HepG2 (cell line): ENCODE results near the gene STRN3. TPM values are rescaled to one million over a fixed set of nuclear protein-coding genes. Genes with fewer than 3 reads are reported as not detected.
A peak's percentile ranks its signal among the peaks of the same experiment; 100 is the strongest.
"Not testable (repeated sequence)": the region's sequence is repeated elsewhere in the genome, so short reads cannot be mapped to it uniquely, and the experiment has no call there.

Source experiments
- ATAC-seq: fragments of 200-7000 bp; cut with Tn5 transposase; 3 replicates; pipeline ENCODE4 v1.9.1; 2020; ENCODE audit warnings: mild to moderate bottlenecking, moderate library complexity
- BruUV-seq: library from RNA; stranded (reverse); fragments of 400-500 nt; replicated peaks from 2 replicates; lab custom pipeline; 2021; lab: Mats Ljungman, UMichigan
- CTCF ChIA-PET: fragments of 300-600 bp; formaldehyde crosslinking; extraction: SDS; loops from one replicate; lab custom pipeline; 2021; ENCODE audit warnings: low total read pairs, inconsistent platforms, low intra/inter-chr PET ratio; lab: Yijun Ruan, JAX
- POLR2A ChIA-PET: fragments of 350-600 bp; sonication (Branson Sonifier 250); formaldehyde crosslinking; loops from one replicate; lab custom pipeline; 2020; ENCODE audit warnings: antibody characterized with exemption, inconsistent platforms; lab: Yijun Ruan, JAX
- DNase-seq: peaks from one replicate; pipeline ENCODE4 v3.0.0-alpha.2; 2015; ENCODE audit warnings: low spot score
- FAIRE-seq: peaks from 3 replicates; lab custom pipeline; 2011; peaks lifted over from hg19 to GRCh38; lab: Jason Lieb, UNC
- H2AFZ ChIP-seq: one replicate; pipeline ENCODE4 v1.6.1; 2011; ENCODE audit warnings: low read length, inconsistent platforms
- H3K27ac ChIP-seq: fragments of 300-600 bp; 3 replicates; pipeline ENCODE4 v1.8.0; 2011; ENCODE audit warnings: mixed run types, mild to moderate bottlenecking, mixed read lengths, low read length, inconsistent platforms; ENCODE audit not compliant: insufficient read depth; ENCODE audit errors: extremely low read length
- H3K27me3 ChIP-seq, 2 experiments: fragments of 200-600 bp in 1 of 2; 2 replicates in 1 of 2; 3 replicates in 1 of 2; pipeline versions ENCODE4 v1.6.0 to v1.8.0; 2011; ENCODE audit warnings: low read length in 2 of 2, mild to moderate bottlenecking in 2 of 2, moderate library complexity in 2 of 2, inconsistent platforms in 1 of 2; ENCODE audit not compliant: insufficient read depth in 2 of 2, control insufficient read depth in 1 of 2
- H3K36me3 ChIP-seq, 2 experiments: fragments of 200-600 bp in 1 of 2; replicated peaks in 1 of 2; 2 replicates in 1 of 2; 3 replicates in 1 of 2; pipeline versions ENCODE4 v1.5.1 to v1.8.0; 2011; ENCODE audit warnings: low read length in 2 of 2, inconsistent platforms in 1 of 2; ENCODE audit not compliant: insufficient read depth in 2 of 2, control insufficient read depth in 1 of 2
- H3K4me1 ChIP-seq: 2 replicates; pipeline ENCODE4 v1.5.1; 2012; ENCODE audit warnings: low read length, inconsistent platforms; ENCODE audit not compliant: insufficient read depth
- H3K4me2 ChIP-seq: 2 replicates; pipeline ENCODE4 v1.6.0; 2011; ENCODE audit warnings: low read depth, low read length, inconsistent platforms
- H3K4me3 ChIP-seq, 3 experiments: fragments of 200-600 bp in 1 of 3; sonication (generic), shearing (Covaris generic) in 1 of 3; replicated peaks in 1 of 3; 2 replicates each; pipeline ENCODE4 v1.5.1; 2011 to 2016; ENCODE audit warnings: low read length in 3 of 3, inconsistent platforms in 2 of 3, low read depth in 2 of 3, mild to moderate bottlenecking in 2 of 3, control low read depth in 1 of 3, mixed read lengths in 1 of 3; ENCODE audit not compliant: insufficient read depth in 1 of 3
- H3K79me2 ChIP-seq: one replicate; pipeline ENCODE4 v1.6.1; 2011; ENCODE audit warnings: low read length, inconsistent platforms; ENCODE audit not compliant: insufficient read depth
- H3K9ac ChIP-seq: 2 replicates; pipeline ENCODE4 v1.6.0; 2011; ENCODE audit warnings: mild to moderate bottlenecking, low read depth, low read length, inconsistent platforms; ENCODE audit not compliant: insufficient read depth
- H3K9me3 ChIP-seq: 2 replicates; pipeline ENCODE4 v1.5.1; 2012; ENCODE audit warnings: mild to moderate bottlenecking, low read length
- H4K20me1 ChIP-seq: 2 replicates; pipeline ENCODE4 v1.6.0; 2011; ENCODE audit warnings: inconsistent platforms, mild to moderate bottlenecking, low read length, moderate library complexity; ENCODE audit not compliant: insufficient read depth
- ATF7-NPFF ChIP-seq: sonication (generic); formaldehyde crosslinking; IDR thresholded peaks from 2 replicates; pipeline ENCODE4 v1.8.1; 2023; ENCODE audit warnings: mild to moderate bottlenecking, low read depth, missing genetic modification reagents, moderate library complexity
- HOXA9 ChIP-seq: sonication (generic); formaldehyde crosslinking; IDR thresholded peaks from 2 replicates; pipeline ENCODE4 v1.8.1; 2022; ENCODE audit warnings: missing genetic modification reagents, mild to moderate bottlenecking, moderate library complexity, borderline replicate concordance
- KLF16 ChIP-seq, 2 experiments: sonication (generic) in 1 of 2; formaldehyde crosslinking in 1 of 2; IDR thresholded peaks; 2 replicates each; pipeline versions ENCODE4 v1.6.1 to v1.8.0; 2016 to 2023; ENCODE audit warnings: missing genetic modification reagents in 2 of 2, missing compliant biosample characterization in 1 of 2
- MAZ ChIP-seq, 2 experiments: sonication (generic) in 1 of 2; formaldehyde crosslinking in 1 of 2; IDR thresholded peaks; 2 replicates each; pipeline versions ENCODE4 v1.5.0 to v1.6.1; 2012 to 2020; ENCODE audit warnings: low read depth in 2 of 2, mild to moderate bottlenecking in 2 of 2, borderline replicate concordance in 1 of 2, improper control_type of control experiment in 1 of 2, low read length in 1 of 2, missing genetic modification reagents in 1 of 2, moderate library complexity in 1 of 2
- MED1 ChIP-seq: sonication (generic); formaldehyde crosslinking; IDR thresholded peaks from 2 replicates; pipeline ENCODE4 v1.4.0; 2020; ENCODE audit warnings: missing genetic modification reagents
- MLX ChIP-seq: IDR thresholded peaks from 2 replicates; pipeline ENCODE4 v1.6.1; 2016
- NR2F2 ChIP-seq: IDR thresholded peaks from 2 replicates; pipeline ENCODE4 v1.6.1; 2012; ENCODE audit warnings: low read depth, inconsistent platforms, borderline replicate concordance
- SMC3 ChIP-seq: IDR thresholded peaks from 2 replicates; pipeline ENCODE4 v1.6.1; 2011; ENCODE audit warnings: low read length, improper control_type of control experiment
- ZBTB20 ChIP-seq: sonication (generic); formaldehyde crosslinking; IDR thresholded peaks from 2 replicates; pipeline ENCODE4 v1.8.1; 2023; ENCODE audit warnings: missing genetic modification reagents, low read depth, mild to moderate bottlenecking, borderline replicate concordance
- ZNF205 ChIP-seq: IDR thresholded peaks from 2 replicates; pipeline ENCODE4 v1.6.1; 2018; ENCODE audit warnings: missing biosample characterization, missing genetic modification reagents
- ZNF292 ChIP-seq: sonication (generic); formaldehyde crosslinking; IDR thresholded peaks from 2 replicates; pipeline ENCODE4 v1.8.1; 2022; ENCODE audit warnings: mild to moderate bottlenecking, low read depth, missing genetic modification reagents, borderline replicate concordance
- ZNF501 ChIP-seq: sonication (generic); formaldehyde crosslinking; IDR thresholded peaks from 2 replicates; pipeline ENCODE4 v1.5.1; 2020; ENCODE audit warnings: mild to moderate bottlenecking, moderate library complexity, missing genetic modification reagents
- ZNF556 ChIP-seq: sonication (generic); formaldehyde crosslinking; IDR thresholded peaks from 2 replicates; pipeline ENCODE4 v1.4.0; 2020; ENCODE audit warnings: mild to moderate bottlenecking, missing genetic modification reagents, borderline replicate concordance
- ZNF563 ChIP-seq: sonication (generic); formaldehyde crosslinking; IDR thresholded peaks from 2 replicates; pipeline ENCODE4 v1.8.0; 2022; ENCODE audit warnings: mild to moderate bottlenecking, moderate library complexity, missing genetic modification reagents
- WGBS: methylation state at CpG from one replicate; pipeline ENCODE4 v1.1.6; 2017; ENCODE audit warnings: low lambda C conversion rate; 5-methylcytosine and 5-hydroxymethylcytosine counted together
- in situ Hi-C: cut with HindIII; loops from 2 replicates; pipeline ENCODE4 v1.10.0; 2017; ENCODE audit warnings: low pct_unique_long_range_greater_than_20kb; ENCODE audit not compliant: extremely low pct_ligation_motif_present
- intact Hi-C: fragments of 100-400 bp; cut with micrococcal nuclease; formaldehyde crosslinking; loops from one replicate; pipeline ENCODE4 v1.10.0; 2022; ENCODE audit not compliant: unreplicated experiment
- polyA plus RNA-seq, 8 experiments: library from polyadenylated mRNA; depleted of rRNA in 3 of 8; stranded (reverse) in 7 of 8; unstranded in 1 of 8; fragments of >200 nt; fragmentation: Illumina TruSeq in 4 of 8; extraction: Trizol in 4 of 8; gene quantifications; 2 replicates each; pipeline versions ENCODE4 v1.2.1 to v1.2.3, GENCODE V29; 2011 to 2016; ENCODE audit warnings: low read depth in 4 of 8, missing spikeins in 1 of 8, mixed read lengths in 1 of 8; ENCODE audit not compliant: insufficient read depth in 1 of 8
- total RNA-seq, 5 experiments: library from RNA; depleted of rRNA; stranded (reverse); fragments of >200 nt; fragmentation: Illumina TruSeq; extraction: Trizol; gene quantifications; 2 replicates each; pipeline ENCODE4 v1.2.3, GENCODE V29; 2016; ENCODE audit warnings: low read depth in 1 of 5
- TF ChIP-seq, protein P1 (sequence below): sonication (generic); formaldehyde crosslinking; IDR thresholded peaks from 2 replicates; pipeline ENCODE4 v1.4.0; 2020; ENCODE audit warnings: missing genetic modification reagents

Gene STRN3
- total and polyA plus RNA-seq, 2 of the 13 experiments (the other 11 are each of a cell fraction or from before 2014, with no cell fraction given), result 49.4 to 123 TPM

GRCh38 chr14:30980980-30981379, 45.2 kb downstream of the STRN3 start (continued):
- TF ChIP-seq KLF16 (CRISPR knock-in tag; IDR thresholded peaks at IDR 0.05), result no peak
- no peak for TF ChIP-seq ATF7-NPFF (CRISPR knock-in tag)
- no peak for TF ChIP-seq ZNF292
- TF ChIP-seq HOXA9, result no peak
- TF ChIP-seq ZNF501 (CRISPR knock-in tag), result 0 out of 2 replicates have a peak, but pooled peaks have one; percentile 7

GRCh38 chr14:30980106-30980704, 46.0 kb downstream of the STRN3 start:
- not testable (repeated sequence) for H3K27me3 ChIP-seq; H3K4me2 ChIP-seq; BruUV-seq; H2AFZ ChIP-seq; H3K36me3 ChIP-seq; H3K4me3 ChIP-seq; H3K9me3 ChIP-seq; H3K9ac ChIP-seq; TF ChIP-seq MAZ (IDR thresholded peaks at IDR 0.05; ENCODE audit: borderline replicate concordance, low read depth, low read length)
- H3K79me2 ChIP-seq, result peaks cover 96% of the 10 kb centered on the region
- in situ Hi-C loops, result loop anchor here (5.0 kb wide), 1 partner anchor 102 kb away; no protein-coding TSS in a partner anchor
- H3K27ac ChIP-seq, result peak overlapping the region; percentile 7
- FAIRE-seq (peak; percentile 30), DNase-seq (peak; percentile 85), ATAC-seq (peak; percentile 80)
- WGBS, result 85% methylated on average over 13 of the region's 13 CpGs
- ChIA-PET CTCF (interaction anchor here (0.7 to 5.8 kb wide), 4 partner anchors 99 to 134 kb away, joined by 3 to 102 read pairs (median 10); no protein-coding TSS in a partner anchor), POLR2A (interaction anchor here (1.9 to 3.2 kb wide), 2 partner anchors 11 to 46 kb away, joined by 4 to 20 read pairs; partner anchors contain the start of genes AP4S1 and STRN3)
- H3K4me1 ChIP-seq, result peaks cover 29% of the 10 kb centered on the region
- intact Hi-C loops, result loop anchor here (1.0 to 10.0 kb wide), 4 partner anchors 46 to 375 kb away; partner anchors contain the start of gene STRN3
- peaks cover 78% of the 10 kb centered on the region for H4K20me1 ChIP-seq
- peak; percentile 48; the same call in 1 of the 2 replicates for TF ChIP-seq ZNF563 (CRISPR knock-in tag)
- 0 out of 2 replicates have a peak, but pooled peaks have one; percentile 23 for TF ChIP-seq NR2F2
- TF ChIP-seq, protein P1, sequence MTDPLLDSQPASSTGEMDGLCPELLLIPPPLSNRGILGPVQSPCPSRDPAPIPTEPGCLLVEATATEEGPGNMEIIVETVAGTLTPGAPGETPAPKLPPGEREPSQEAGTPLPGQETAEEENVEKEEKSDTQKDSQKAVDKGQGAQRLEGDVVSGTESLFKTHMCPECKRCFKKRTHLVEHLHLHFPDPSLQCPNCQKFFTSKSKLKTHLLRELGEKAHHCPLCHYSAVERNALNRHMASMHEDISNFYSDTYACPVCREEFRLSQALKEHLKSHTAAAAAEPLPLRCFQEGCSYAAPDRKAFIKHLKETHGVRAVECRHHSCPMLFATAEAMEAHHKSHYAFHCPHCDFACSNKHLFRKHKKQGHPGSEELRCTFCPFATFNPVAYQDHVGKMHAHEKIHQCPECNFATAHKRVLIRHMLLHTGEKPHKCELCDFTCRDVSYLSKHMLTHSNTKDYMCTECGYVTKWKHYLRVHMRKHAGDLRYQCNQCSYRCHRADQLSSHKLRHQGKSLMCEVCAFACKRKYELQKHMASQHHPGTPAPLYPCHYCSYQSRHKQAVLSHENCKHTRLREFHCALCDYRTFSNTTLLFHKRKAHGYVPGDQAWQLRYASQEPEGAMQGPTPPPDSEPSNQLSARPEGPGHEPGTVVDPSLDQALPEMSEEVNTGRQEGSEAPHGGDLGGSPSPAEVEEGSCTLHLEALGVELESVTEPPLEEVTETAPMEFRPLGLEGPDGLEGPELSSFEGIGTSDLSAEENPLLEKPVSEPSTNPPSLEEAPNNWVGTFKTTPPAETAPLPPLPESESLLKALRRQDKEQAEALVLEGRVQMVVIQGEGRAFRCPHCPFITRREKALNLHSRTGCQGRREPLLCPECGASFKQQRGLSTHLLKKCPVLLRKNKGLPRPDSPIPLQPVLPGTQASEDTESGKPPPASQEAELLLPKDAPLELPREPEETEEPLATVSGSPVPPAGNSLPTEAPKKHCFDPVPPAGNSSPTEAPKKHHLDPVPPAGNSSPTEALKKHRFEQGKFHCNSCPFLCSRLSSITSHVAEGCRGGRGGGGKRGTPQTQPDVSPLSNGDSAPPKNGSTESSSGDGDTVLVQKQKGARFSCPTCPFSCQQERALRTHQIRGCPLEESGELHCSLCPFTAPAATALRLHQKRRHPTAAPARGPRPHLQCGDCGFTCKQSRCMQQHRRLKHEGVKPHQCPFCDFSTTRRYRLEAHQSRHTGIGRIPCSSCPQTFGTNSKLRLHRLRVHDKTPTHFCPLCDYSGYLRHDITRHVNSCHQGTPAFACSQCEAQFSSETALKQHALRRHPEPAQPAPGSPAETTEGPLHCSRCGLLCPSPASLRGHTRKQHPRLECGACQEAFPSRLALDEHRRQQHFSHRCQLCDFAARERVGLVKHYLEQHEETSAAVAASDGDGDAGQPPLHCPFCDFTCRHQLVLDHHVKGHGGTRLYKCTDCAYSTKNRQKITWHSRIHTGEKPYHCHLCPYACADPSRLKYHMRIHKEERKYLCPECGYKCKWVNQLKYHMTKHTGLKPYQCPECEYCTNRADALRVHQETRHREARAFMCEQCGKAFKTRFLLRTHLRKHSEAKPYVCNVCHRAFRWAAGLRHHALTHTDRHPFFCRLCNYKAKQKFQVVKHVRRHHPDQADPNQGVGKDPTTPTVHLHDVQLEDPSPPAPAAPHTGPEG (CRISPR knock-in tag), result peak; percentile 23; the same call in 1 of the 2 replicates
- TF ChIP-seq ZNF556 (CRISPR knock-in tag), result 0 out of 2 replicates have a peak, but pooled peaks have one; percentile 13
- TF ChIP-seq SMC3, result peak; percentile 67; the same call in 1 of the 2 replicates
- TF ChIP-seq ZNF205 (CRISPR knock-in tag), result peak; percentile 66; the same call in 1 of the 2 replicates
- TF ChIP-seq ZBTB20 (CRISPR knock-in tag), result 0 out of 2 replicates have a peak, but pooled peaks have one; percentile 21
- 0 out of 2 replicates have a peak, but pooled peaks have one; percentile 1 for TF ChIP-seq MED1 (CRISPR knock-in tag)
- TF ChIP-seq MLX (CRISPR knock-in tag), result peak; percentile 8; the same call in 1 of the 2 replicates
- TF ChIP-seq MAZ (CRISPR knock-in tag; IDR thresholded peaks at IDR 0.05; ENCODE audit: low read depth), result peak; percentile 29; the same call in 1 of the 2 replicates
